SK-N-SH (cell line): ENCODE measurements around the gene ARPC5.

ENCODE experiments used
- EZH2phosphoT487 ChIP-seq: fragments of 200-600 bp; sonication (generic); IDR thresholded peaks from 2 replicates; pipeline ENCODE4 v1.6.1; 2017; ENCODE audit warnings: low read depth, mixed run types, mild to moderate bottlenecking, antibody characterized with exemption, moderate library complexity, borderline replicate concordance
- MEF2A ChIP-seq: IDR thresholded peaks from 2 replicates; pipeline ENCODE4 v1.4.0; 2012; ENCODE audit warnings: low read depth, borderline replicate concordance
- TF ChIP-seq, protein P1 (sequence below): fragments of 200-600 bp; sonication (generic); IDR thresholded peaks from 2 replicates; pipeline ENCODE4 v1.6.1; 2017; ENCODE audit warnings: antibody characterized with exemption, mild to moderate bottlenecking, moderate library complexity

DNA sequence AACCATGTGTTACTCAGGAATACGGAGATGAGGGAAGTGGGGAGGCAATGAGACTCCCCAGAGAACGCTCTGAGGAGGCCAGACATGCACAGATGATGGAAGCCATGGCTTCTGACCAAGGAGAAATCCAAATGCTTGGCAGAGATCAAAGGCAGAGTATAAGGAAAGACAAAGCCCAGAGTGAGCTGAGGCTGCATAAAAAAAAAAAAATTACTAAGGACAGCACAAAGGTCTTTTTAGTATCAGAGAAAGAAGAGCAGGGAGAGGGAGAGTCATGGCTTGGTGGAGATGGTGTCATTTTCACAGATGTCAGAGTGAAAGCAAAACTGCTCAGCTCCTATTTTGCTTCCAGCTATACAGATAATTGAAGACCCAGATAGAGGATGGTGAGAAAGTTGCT lies 37.2 kb downstream of the ARPC5 start:
- TF ChIP-seq, protein P1, sequence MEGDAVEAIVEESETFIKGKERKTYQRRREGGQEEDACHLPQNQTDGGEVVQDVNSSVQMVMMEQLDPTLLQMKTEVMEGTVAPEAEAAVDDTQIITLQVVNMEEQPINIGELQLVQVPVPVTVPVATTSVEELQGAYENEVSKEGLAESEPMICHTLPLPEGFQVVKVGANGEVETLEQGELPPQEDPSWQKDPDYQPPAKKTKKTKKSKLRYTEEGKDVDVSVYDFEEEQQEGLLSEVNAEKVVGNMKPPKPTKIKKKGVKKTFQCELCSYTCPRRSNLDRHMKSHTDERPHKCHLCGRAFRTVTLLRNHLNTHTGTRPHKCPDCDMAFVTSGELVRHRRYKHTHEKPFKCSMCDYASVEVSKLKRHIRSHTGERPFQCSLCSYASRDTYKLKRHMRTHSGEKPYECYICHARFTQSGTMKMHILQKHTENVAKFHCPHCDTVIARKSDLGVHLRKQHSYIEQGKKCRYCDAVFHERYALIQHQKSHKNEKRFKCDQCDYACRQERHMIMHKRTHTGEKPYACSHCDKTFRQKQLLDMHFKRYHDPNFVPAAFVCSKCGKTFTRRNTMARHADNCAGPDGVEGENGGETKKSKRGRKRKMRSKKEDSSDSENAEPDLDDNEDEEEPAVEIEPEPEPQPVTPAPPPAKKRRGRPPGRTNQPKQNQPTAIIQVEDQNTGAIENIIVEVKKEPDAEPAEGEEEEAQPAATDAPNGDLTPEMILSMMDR, result no peak
- no peak for TF ChIP-seq EZH2phosphoT487
- no peak for TF ChIP-seq MEF2A
